BJ (cell line): ENCODE results near the gene GOT2. TPM values are rescaled to one million over a fixed set of nuclear protein-coding genes. Genes with fewer than 3 reads are reported as not detected.
"Not testable (repeated sequence)": the region's sequence is repeated elsewhere in the genome, so short reads cannot be mapped to it uniquely, and the experiment has no call there.

Source experiments
- CTCF ChIA-PET: fragments of 350-600 bp; formaldehyde crosslinking; extraction: SDS; loops from one replicate; lab custom pipeline; 2021; ENCODE audit warnings: antibody characterized with exemption, inconsistent platforms; lab: Yijun Ruan, JAX
- POLR2A ChIA-PET: fragments of 300-600 bp; sonication (Branson Sonifier 250); formaldehyde crosslinking; extraction: SDS; loops from one replicate; lab custom pipeline; 2021; ENCODE audit warnings: antibody characterized with exemption; lab: Charles Lee
- DNase-seq: peaks from one replicate; pipeline ENCODE4 v3.0.0-alpha.2; 2011; ENCODE audit warnings: low read depth
- H3K27me3 ChIP-seq: 2 replicates; pipeline ENCODE4 v1.6.0; 2011; ENCODE audit warnings: low read length; ENCODE audit not compliant: control insufficient read depth, insufficient read depth
- H3K36me3 ChIP-seq: 2 replicates; pipeline ENCODE4 v1.5.1; 2011; ENCODE audit warnings: low read length; ENCODE audit not compliant: control insufficient read depth, insufficient read depth
- H3K4me3 ChIP-seq: 2 replicates; pipeline ENCODE4 v1.5.1; 2011; ENCODE audit warnings: low read depth, mild to moderate bottlenecking, control low read depth, low read length
- polyA plus RNA-seq: library from polyadenylated mRNA; depleted of rRNA; stranded (reverse); fragments of >200 nt; gene quantifications from 2 replicates; pipeline ENCODE4 v1.2.3, GENCODE V29; 2011
- TF ChIP-seq, protein P1 (sequence below): IDR thresholded peaks from 2 replicates; pipeline ENCODE4 v1.5.1; 2011; ENCODE audit warnings: low read depth, mild to moderate bottlenecking, control low read depth, inconsistent platforms, low read length, moderate library complexity; ENCODE audit not compliant: insufficient read depth

Gene GOT2
- polyA plus RNA-seq, 1 experiment = 72.8 TPM

DNA sequence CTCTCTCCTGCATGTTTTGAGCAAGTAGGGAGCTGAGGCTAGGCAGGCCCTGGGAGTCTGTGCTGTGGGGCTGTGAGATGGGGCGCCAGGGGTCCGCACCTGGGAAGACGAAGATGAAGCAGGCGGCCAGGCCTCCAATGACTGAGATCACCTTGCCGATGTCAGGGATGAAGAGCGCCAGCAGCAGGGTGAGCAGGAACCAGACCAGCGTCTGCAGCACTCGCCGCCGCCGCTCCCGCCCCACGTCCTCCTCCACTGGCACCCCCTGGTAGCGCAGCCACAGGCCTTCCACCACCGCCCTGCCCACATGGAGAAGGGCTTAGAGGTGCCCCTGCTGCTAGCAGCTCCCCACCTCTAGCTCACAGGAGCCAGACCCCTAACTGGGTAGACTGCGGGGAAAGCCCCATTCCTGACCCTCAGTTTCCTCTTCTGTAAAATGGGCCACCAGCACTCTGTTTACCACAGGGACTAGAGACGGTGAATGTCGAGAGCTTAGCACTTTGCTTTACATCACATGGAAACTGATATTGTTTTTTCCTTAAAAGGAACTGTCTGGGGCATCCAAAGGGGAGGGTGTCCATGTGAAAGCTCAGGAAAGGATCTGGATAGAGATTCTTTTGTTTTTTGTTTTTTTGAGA lies 63.1 kb downstream of the GOT2 start:
- DNase-seq = no peak

GRCh38 chr16:58670177-58670576 lies 63.9 kb downstream of the GOT2 start:
- Histone ChIP-seq H3K36me3 (peaks cover 12% of the 10 kb centered on the region), H3K4me3 (no peak overlapping the region), H3K27me3 (no peaks in the 10 kb centered on the region)
- TF ChIP-seq, protein P1, sequence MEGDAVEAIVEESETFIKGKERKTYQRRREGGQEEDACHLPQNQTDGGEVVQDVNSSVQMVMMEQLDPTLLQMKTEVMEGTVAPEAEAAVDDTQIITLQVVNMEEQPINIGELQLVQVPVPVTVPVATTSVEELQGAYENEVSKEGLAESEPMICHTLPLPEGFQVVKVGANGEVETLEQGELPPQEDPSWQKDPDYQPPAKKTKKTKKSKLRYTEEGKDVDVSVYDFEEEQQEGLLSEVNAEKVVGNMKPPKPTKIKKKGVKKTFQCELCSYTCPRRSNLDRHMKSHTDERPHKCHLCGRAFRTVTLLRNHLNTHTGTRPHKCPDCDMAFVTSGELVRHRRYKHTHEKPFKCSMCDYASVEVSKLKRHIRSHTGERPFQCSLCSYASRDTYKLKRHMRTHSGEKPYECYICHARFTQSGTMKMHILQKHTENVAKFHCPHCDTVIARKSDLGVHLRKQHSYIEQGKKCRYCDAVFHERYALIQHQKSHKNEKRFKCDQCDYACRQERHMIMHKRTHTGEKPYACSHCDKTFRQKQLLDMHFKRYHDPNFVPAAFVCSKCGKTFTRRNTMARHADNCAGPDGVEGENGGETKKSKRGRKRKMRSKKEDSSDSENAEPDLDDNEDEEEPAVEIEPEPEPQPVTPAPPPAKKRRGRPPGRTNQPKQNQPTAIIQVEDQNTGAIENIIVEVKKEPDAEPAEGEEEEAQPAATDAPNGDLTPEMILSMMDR = no peak
- ChIA-PET POLR2A (no interaction called here), CTCF (interaction anchor here (1.7 to 1.9 kb wide), 3 partner anchors 8 to 334 kb away, joined by 5 to 7 read pairs (median 6); no protein-coding TSS in a partner anchor)
- DNase-seq = no peak

More for the DNA sequence above, 63.1 kb downstream of the GOT2 start:
- CTCF ChIA-PET = interaction anchor here (0.8 to 1.9 kb wide), 4 partner anchors 9 to 334 kb away, joined by 3 to 7 read pairs (median 4); no protein-coding TSS in a partner anchor
- TF ChIP-seq, protein P1 = no peak
- POLR2A ChIA-PET = no interaction called here
- H3K4me3 ChIP-seq = no peak overlapping the region
- H3K27me3 ChIP-seq = no peaks in the 10 kb centered on the region
- peaks cover 19% of the 10 kb centered on the region for H3K36me3 ChIP-seq

DNA sequence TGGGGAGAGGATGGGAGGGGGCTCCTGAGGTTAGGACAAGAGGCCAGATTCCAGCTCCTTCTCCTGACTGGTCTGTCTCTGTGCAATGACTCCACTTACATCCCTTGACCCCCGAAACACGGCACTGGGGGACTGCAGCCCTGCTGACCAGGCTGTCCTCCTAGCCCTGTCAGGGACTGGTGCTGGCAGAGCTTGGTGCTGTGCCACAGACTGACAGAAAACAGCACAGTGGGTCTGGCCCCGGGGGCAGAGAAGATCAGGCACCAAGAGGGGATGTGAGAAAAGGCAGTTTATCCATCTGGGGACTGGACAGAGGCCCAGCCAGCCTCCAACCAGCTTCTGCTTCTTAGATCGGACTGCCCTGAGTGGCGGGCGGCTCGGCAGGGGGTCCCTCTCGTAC lies 68.9 kb downstream of the GOT2 start:
- POLR2A ChIA-PET = no interaction called here
- H3K4me3 ChIP-seq = no peak overlapping the region
- CTCF ChIA-PET = interaction anchor here (1.0 to 1.7 kb wide), 2 partner anchors 153 to 329 kb away, joined by 3 to 4 read pairs; no protein-coding TSS in a partner anchor

DNA sequence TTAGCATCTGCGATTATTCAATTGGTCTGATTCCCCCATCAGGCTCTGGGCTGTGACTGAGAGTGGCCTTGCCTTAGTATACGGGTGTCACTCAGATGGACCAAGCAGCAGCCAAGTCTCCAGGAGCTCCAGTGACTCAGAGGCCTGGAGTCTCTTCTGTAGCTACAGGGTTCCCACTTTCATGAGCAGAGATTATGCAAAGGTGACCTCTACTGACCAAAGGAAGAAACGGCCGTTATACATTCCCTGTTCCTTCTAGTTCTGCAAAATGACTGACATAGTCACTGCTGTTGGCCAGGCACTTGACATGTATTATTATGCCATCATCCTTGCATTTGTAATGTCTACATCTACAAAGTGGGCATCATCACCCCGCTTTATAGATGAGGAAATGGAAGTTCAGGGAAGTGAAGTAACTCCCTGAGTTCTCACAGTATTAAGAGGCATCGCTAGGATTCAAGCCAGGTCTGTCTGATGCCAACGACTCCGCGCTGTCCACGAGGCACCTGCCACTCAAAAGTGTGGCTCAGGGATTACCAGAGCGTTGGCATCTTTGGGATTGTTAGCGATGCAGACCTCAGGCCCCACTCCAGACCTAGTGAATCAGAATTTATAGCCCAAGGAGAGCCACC lies 72.8 kb downstream of the GOT2 start:
- CTCF ChIA-PET = interaction anchor here (0.7 to 3.2 kb wide), 20 partner anchors 8 to 327 kb away, joined by 3 to 30 read pairs (median 4); partner anchors contain the start of genes NDRG4, SETD6 and SLC38A7
- peak; percentile 46 for DNase-seq
- Histone ChIP-seq H3K4me3 (no peak overlapping the region), H3K27me3 (no peaks in the 10 kb centered on the region), H3K36me3 (no peaks in the 10 kb centered on the region)
- POLR2A ChIA-PET = no interaction called here
- TF ChIP-seq, protein P1 = peak; percentile 70

More for the DNA sequence above, 68.9 kb downstream of the GOT2 start:
- TF ChIP-seq, protein P1 = no peak
- no peak for DNase-seq
- Histone ChIP-seq H3K27me3 (no peaks in the 10 kb centered on the region), H3K36me3 (peaks cover 3% of the 10 kb centered on the region)

GRCh38 chr16:58659911-58660310 lies 74.2 kb downstream of the GOT2 start:
- DNase-seq, H3K36me3 ChIP-seq, POLR2A ChIA-PET, H3K4me3 ChIP-seq, H3K27me3 ChIP-seq: not testable (repeated sequence)
- CTCF ChIA-PET = interaction anchor here (1.0 to 2.9 kb wide), 2 partner anchors 12 to 146 kb away, joined by 3 to 8 read pairs; no protein-coding TSS in a partner anchor
